GM23338 (cell line): ENCODE data around the gene CHMP5. TPM values are rescaled to one million over a fixed set of nuclear protein-coding genes. Genes with fewer than 3 reads are reported as not detected.

Experiments used
- ATAC-seq: fragments of 200-7000 bp; cut with Tn5 transposase; 3 replicates; pipeline ENCODE4 v1.9.1; 2020
- DNase-seq: peaks from one replicate; pipeline ENCODE4 v3.0.0-alpha.2; 2015; ENCODE audit warnings: low spot score
- H2AFZ ChIP-seq: fragments of 200-600 bp; sonication (generic); 2 replicates; pipeline ENCODE4 v1.8.0; 2016; ENCODE audit warnings: antibody characterized with exemption, mild to moderate bottlenecking, moderate library complexity
- H3F3A ChIP-seq: fragments of 200-600 bp; sonication (generic); replicated peaks from 2 replicates; pipeline ENCODE4 v1.8.0; 2017; ENCODE audit warnings: antibody characterized with exemption, mixed run types, low read depth
- H3K27ac ChIP-seq: fragments of 200-600 bp; sonication (generic); 2 replicates; pipeline ENCODE4 v1.6.1; 2016; ENCODE audit warnings: low read depth
- H3K27me3 ChIP-seq: fragments of 200-600 bp; sonication (generic); 2 replicates; pipeline ENCODE4 v1.8.0; 2016; ENCODE audit warnings: mild to moderate bottlenecking, mixed run types, moderate library complexity; ENCODE audit not compliant: insufficient read depth
- H3K36me3 ChIP-seq: fragments of 200-600 bp; sonication (generic); 2 replicates; pipeline ENCODE4 v1.8.0; 2016; ENCODE audit warnings: mild to moderate bottlenecking; ENCODE audit not compliant: insufficient read depth
- H3K4me1 ChIP-seq: fragments of 200-600 bp; sonication (generic); 2 replicates; pipeline ENCODE4 v1.8.0; 2016; ENCODE audit warnings: mild to moderate bottlenecking, moderate library complexity; ENCODE audit not compliant: insufficient read depth
- H3K4me2 ChIP-seq: fragments of 200-600 bp; sonication (generic); 2 replicates; pipeline ENCODE4 v1.7.1; 2017; ENCODE audit warnings: mixed run types
- H3K4me3 ChIP-seq: fragments of 200-600 bp; sonication (generic); 2 replicates; pipeline ENCODE4 v1.6.1; 2016; ENCODE audit warnings: mixed run types
- H3K79me2 ChIP-seq: fragments of 200-600 bp; sonication (generic); replicated peaks from 2 replicates; pipeline ENCODE4 v1.8.0; 2017; ENCODE audit warnings: mild to moderate bottlenecking; ENCODE audit not compliant: insufficient read depth
- H3K9me2 ChIP-seq: fragments of 200-600 bp; sonication (generic); 2 replicates; pipeline ENCODE4 v1.8.0; 2017; ENCODE audit not compliant: insufficient read depth
- H4K20me1 ChIP-seq: fragments of 200-600 bp; sonication (generic); replicated peaks from 2 replicates; pipeline ENCODE4 v1.8.0; 2017; ENCODE audit warnings: mild to moderate bottlenecking; ENCODE audit not compliant: insufficient read depth
- H3K27ac Mint-ChIP-seq: 2 replicates; pipeline ENCODE4 v1.8.0; 2020; ENCODE audit warnings: inconsistent platforms, mild to moderate bottlenecking, moderate library complexity, mixed read lengths
- H3K27me3 Mint-ChIP-seq: 3 replicates; pipeline ENCODE4 v1.8.0; 2022; ENCODE audit warnings: low read depth, mild to moderate bottlenecking, moderate library complexity, mixed read lengths, inconsistent platforms; ENCODE audit not compliant: insufficient read depth, poor library complexity
- H3K36me3 Mint-ChIP-seq: 3 replicates; pipeline ENCODE4 v1.8.0; 2021; ENCODE audit warnings: low read depth, mild to moderate bottlenecking, inconsistent platforms, moderate library complexity, mixed read lengths
- H3K4me1 Mint-ChIP-seq: 3 replicates; pipeline ENCODE4 v1.8.0; 2020; ENCODE audit warnings: mild to moderate bottlenecking, inconsistent platforms, mixed read lengths
- H3K4me3 Mint-ChIP-seq: 3 replicates; pipeline ENCODE4 v1.8.0; 2021; ENCODE audit warnings: moderate library complexity, mild to moderate bottlenecking, inconsistent platforms, mixed read lengths
- H3K9me3 Mint-ChIP-seq: 3 replicates; pipeline ENCODE4 v1.8.0; 2020; ENCODE audit warnings: moderate library complexity, mild to moderate bottlenecking, inconsistent platforms, mixed read lengths
- CREB1 ChIP-seq: fragments of 250-450 bp; sonication (Bioruptor Pico); IDR thresholded peaks from 2 replicates; pipeline ENCODE4 v1.5.0; 2020; ENCODE audit warnings: low read depth, mild to moderate bottlenecking, moderate library complexity
- EZH2 ChIP-seq: fragments of 200-600 bp; sonication (generic); IDR thresholded peaks from one replicate; pipeline ENCODE4 v1.8.0; 2017; ENCODE audit warnings: antibody characterized with exemption, mild to moderate bottlenecking, low read depth; ENCODE audit not compliant: unreplicated experiment
- EZH2phosphoT487 ChIP-seq: fragments of 200-600 bp; sonication (generic); IDR thresholded peaks from one replicate; pipeline ENCODE4 v1.8.1; 2018; ENCODE audit warnings: antibody characterized with exemption; ENCODE audit not compliant: unreplicated experiment
- JUNB ChIP-seq: IDR thresholded peaks from one replicate; pipeline ENCODE4 v1.6.1; 2016; ENCODE audit warnings: antibody characterized with exemption; ENCODE audit not compliant: unreplicated experiment
- NANOG ChIP-seq: IDR thresholded peaks from 2 replicates; pipeline ENCODE4 v1.6.1; 2016; ENCODE audit warnings: antibody characterized with exemption, borderline replicate concordance
- POLR2AphosphoS5 ChIP-seq: IDR thresholded peaks from 2 replicates; pipeline ENCODE4 v1.6.1; 2016; ENCODE audit warnings: antibody characterized with exemption, low read depth
- STAT1 ChIP-seq: IDR thresholded peaks from one replicate; pipeline ENCODE4 v1.6.1; 2016; ENCODE audit warnings: antibody characterized with exemption; ENCODE audit not compliant: unreplicated experiment
- ZNF114 ChIP-seq: fragments of 250-450 bp; sonication (Bioruptor Pico); IDR thresholded peaks from 2 replicates; pipeline ENCODE4 v1.5.0; 2020; ENCODE audit warnings: mild to moderate bottlenecking, moderate library complexity
- ZNF331 ChIP-seq: fragments of 250-450 bp; sonication (Bioruptor Pico); IDR thresholded peaks from 2 replicates; pipeline ENCODE4 v1.5.0; 2020; ENCODE audit warnings: low read depth, mild to moderate bottlenecking, moderate library complexity
- polyA plus RNA-seq: library from polyadenylated mRNA; unstranded; fragments of >200 nt; fragmentation: Nextera tagmentation; extraction: Ambion mirVana; gene quantifications from 2 replicates; pipeline ENCODE4 v1.2.1, GENCODE V29; 2016
- total RNA-seq: library from RNA; depleted of rRNA; stranded (reverse); fragments of >200 nt; shearing (Covaris generic); gene quantifications from 2 replicates; pipeline ENCODE4 v1.2.3, GENCODE V29; 2014
- TF ChIP-seq, protein P1 (sequence below): IDR thresholded peaks from 2 replicates; pipeline ENCODE4 v1.6.1; 2016; ENCODE audit warnings: antibody characterized with exemption
- TF ChIP-seq, protein P2 (sequence below): fragments of 250-450 bp; sonication (Bioruptor Pico); IDR thresholded peaks from 2 replicates; pipeline ENCODE4 v1.5.0; 2020; ENCODE audit warnings: mild to moderate bottlenecking, moderate library complexity
- TF ChIP-seq, protein P3 (sequence below): IDR thresholded peaks from one replicate; pipeline ENCODE4 v1.6.1; 2018; ENCODE audit warnings: antibody characterized with exemption; ENCODE audit not compliant: unreplicated experiment
- TF ChIP-seq, protein P4 (sequence below), 2 experiments: fragments of 200-600 bp in 1 of 2; sonication (generic) in 1 of 2; conservative IDR thresholded peaks; 2 replicates each; pipeline versions ENCODE4 v1.5.1 to v1.6.1; 2016 to 2017; ENCODE audit warnings: antibody characterized with exemption in 2 of 2, low read depth in 2 of 2, mild to moderate bottlenecking in 2 of 2, moderate library complexity in 1 of 2

The CHMP5 gene
- total and polyA plus RNA-seq, 2 experiments from 2014 or later, result 30.9 to 77.8 TPM

GRCh38 chr9:33291031-33291397, 26.2 kb downstream of the CHMP5 start:
- DNase-seq, result no peak
- TF ChIP-seq ZNF114 (CRISPR knock-in tag), result no peak
- TF ChIP-seq, protein P1, sequence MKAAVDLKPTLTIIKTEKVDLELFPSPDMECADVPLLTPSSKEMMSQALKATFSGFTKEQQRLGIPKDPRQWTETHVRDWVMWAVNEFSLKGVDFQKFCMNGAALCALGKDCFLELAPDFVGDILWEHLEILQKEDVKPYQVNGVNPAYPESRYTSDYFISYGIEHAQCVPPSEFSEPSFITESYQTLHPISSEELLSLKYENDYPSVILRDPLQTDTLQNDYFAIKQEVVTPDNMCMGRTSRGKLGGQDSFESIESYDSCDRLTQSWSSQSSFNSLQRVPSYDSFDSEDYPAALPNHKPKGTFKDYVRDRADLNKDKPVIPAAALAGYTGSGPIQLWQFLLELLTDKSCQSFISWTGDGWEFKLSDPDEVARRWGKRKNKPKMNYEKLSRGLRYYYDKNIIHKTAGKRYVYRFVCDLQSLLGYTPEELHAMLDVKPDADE, result no peak
- TF ChIP-seq POLR2AphosphoS5, result no peak
- no peak for TF ChIP-seq EZH2phosphoT487
- no peak for TF ChIP-seq STAT1
- no peak for TF ChIP-seq CREB1 (CRISPR knock-in tag)
- TF ChIP-seq, protein P2, sequence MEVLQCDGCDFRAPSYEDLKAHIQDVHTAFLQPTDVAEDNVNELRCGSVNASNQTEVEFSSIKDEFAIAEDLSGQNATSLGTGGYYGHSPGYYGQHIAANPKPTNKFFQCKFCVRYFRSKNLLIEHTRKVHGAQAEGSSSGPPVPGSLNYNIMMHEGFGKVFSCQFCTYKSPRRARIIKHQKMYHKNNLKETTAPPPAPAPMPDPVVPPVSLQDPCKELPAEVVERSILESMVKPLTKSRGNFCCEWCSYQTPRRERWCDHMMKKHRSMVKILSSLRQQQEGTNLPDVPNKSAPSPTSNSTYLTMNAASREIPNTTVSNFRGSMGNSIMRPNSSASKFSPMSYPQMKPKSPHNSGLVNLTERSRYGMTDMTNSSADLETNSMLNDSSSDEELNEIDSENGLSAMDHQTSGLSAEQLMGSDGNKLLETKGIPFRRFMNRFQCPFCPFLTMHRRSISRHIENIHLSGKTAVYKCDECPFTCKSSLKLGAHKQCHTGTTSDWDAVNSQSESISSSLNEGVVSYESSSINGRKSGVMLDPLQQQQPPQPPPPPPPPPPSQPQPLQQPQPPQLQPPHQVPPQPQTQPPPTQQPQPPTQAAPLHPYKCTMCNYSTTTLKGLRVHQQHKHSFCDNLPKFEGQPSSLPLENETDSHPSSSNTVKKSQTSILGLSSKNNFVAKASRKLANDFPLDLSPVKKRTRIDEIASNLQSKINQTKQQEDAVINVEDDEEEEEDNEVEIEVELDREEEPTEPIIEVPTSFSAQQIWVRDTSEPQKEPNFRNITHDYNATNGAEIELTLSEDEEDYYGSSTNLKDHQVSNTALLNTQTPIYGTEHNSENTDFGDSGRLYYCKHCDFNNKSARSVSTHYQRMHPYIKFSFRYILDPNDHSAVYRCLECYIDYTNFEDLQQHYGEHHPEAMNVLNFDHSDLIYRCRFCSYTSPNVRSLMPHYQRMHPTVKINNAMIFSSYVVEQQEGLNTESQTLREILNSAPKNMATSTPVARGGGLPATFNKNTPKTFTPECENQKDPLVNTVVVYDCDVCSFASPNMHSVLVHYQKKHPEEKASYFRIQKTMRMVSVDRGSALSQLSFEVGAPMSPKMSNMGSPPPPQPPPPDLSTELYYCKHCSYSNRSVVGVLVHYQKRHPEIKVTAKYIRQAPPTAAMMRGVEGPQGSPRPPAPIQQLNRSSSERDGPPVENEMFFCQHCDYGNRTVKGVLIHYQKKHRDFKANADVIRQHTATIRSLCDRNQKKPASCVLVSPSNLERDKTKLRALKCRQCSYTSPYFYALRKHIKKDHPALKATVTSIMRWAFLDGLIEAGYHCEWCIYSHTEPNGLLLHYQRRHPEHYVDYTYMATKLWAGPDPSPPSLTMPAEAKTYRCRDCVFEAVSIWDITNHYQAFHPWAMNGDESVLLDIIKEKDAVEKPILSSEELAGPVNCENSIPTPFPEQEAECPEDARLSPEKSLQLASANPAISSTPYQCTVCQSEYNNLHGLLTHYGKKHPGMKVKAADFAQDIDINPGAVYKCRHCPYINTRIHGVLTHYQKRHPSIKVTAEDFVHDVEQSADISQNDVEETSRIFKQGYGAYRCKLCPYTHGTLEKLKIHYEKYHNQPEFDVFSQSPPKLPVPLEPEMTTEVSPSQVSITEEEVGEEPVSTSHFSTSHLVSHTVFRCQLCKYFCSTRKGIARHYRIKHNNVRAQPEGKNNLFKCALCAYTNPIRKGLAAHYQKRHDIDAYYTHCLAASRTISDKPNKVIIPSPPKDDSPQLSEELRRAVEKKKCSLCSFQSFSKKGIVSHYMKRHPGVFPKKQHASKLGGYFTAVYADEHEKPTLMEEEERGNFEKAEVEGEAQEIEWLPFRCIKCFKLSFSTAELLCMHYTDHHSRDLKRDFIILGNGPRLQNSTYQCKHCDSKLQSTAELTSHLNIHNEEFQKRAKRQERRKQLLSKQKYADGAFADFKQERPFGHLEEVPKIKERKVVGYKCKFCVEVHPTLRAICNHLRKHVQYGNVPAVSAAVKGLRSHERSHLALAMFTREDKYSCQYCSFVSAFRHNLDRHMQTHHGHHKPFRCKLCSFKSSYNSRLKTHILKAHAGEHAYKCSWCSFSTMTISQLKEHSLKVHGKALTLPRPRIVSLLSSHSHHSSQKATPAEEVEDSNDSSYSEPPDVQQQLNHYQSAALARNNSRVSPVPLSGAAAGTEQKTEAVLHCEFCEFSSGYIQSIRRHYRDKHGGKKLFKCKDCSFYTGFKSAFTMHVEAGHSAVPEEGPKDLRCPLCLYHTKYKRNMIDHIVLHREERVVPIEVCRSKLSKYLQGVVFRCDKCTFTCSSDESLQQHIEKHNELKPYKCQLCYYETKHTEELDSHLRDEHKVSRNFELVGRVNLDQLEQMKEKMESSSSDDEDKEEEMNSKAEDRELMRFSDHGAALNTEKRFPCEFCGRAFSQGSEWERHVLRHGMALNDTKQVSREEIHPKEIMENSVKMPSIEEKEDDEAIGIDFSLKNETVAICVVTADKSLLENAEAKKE (CRISPR knock-in tag), result no peak
- no peak for TF ChIP-seq NANOG
- no peak for TF ChIP-seq EZH2
- TF ChIP-seq, protein P3, sequence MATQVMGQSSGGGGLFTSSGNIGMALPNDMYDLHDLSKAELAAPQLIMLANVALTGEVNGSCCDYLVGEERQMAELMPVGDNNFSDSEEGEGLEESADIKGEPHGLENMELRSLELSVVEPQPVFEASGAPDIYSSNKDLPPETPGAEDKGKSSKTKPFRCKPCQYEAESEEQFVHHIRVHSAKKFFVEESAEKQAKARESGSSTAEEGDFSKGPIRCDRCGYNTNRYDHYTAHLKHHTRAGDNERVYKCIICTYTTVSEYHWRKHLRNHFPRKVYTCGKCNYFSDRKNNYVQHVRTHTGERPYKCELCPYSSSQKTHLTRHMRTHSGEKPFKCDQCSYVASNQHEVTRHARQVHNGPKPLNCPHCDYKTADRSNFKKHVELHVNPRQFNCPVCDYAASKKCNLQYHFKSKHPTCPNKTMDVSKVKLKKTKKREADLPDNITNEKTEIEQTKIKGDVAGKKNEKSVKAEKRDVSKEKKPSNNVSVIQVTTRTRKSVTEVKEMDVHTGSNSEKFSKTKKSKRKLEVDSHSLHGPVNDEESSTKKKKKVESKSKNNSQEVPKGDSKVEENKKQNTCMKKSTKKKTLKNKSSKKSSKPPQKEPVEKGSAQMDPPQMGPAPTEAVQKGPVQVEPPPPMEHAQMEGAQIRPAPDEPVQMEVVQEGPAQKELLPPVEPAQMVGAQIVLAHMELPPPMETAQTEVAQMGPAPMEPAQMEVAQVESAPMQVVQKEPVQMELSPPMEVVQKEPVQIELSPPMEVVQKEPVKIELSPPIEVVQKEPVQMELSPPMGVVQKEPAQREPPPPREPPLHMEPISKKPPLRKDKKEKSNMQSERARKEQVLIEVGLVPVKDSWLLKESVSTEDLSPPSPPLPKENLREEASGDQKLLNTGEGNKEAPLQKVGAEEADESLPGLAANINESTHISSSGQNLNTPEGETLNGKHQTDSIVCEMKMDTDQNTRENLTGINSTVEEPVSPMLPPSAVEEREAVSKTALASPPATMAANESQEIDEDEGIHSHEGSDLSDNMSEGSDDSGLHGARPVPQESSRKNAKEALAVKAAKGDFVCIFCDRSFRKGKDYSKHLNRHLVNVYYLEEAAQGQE, result no peak
- TF ChIP-seq, protein P4, sequence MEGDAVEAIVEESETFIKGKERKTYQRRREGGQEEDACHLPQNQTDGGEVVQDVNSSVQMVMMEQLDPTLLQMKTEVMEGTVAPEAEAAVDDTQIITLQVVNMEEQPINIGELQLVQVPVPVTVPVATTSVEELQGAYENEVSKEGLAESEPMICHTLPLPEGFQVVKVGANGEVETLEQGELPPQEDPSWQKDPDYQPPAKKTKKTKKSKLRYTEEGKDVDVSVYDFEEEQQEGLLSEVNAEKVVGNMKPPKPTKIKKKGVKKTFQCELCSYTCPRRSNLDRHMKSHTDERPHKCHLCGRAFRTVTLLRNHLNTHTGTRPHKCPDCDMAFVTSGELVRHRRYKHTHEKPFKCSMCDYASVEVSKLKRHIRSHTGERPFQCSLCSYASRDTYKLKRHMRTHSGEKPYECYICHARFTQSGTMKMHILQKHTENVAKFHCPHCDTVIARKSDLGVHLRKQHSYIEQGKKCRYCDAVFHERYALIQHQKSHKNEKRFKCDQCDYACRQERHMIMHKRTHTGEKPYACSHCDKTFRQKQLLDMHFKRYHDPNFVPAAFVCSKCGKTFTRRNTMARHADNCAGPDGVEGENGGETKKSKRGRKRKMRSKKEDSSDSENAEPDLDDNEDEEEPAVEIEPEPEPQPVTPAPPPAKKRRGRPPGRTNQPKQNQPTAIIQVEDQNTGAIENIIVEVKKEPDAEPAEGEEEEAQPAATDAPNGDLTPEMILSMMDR (conservative IDR thresholded peaks at IDR 0.05; ENCODE audit: low read depth in 2 of 2), result no peak
- TF ChIP-seq JUNB, result no peak
- no peak for TF ChIP-seq ZNF331 (CRISPR knock-in tag)
- H3K4me1 Mint-ChIP-seq, result peaks cover 13% of the 10 kb centered on the region
- H3K4me2 ChIP-seq, result peak overlapping the region; percentile 83
- H3K36me3 Mint-ChIP-seq, result peaks cover 19% of the 10 kb centered on the region
- H3F3A ChIP-seq, result no peaks in the 10 kb centered on the region
- H3K4me3 Mint-ChIP-seq, result peak overlapping the region; percentile 100
- H3K4me3 ChIP-seq, result peak overlapping the region; percentile 83
- ATAC-seq, result no peak
- H3K27ac ChIP-seq, result peak overlapping the region; percentile 47; the same call in 1 of the 2 replicates
- 0 out of 2 replicates have a peak, but pooled peaks cover 5% of the 10 kb centered on the region for H3K4me1 ChIP-seq
- peak overlapping the region; percentile 87 for H2AFZ ChIP-seq
- H3K79me2 ChIP-seq, result peaks cover 52% of the 10 kb centered on the region
- no peaks in the 10 kb centered on the region; the same call in 1 of the 2 replicates for H4K20me1 ChIP-seq
- peak overlapping the region; percentile 100 for H3K27ac Mint-ChIP-seq
- H3K36me3 ChIP-seq, result peaks cover 6% of the 10 kb centered on the region; the same call in 1 of the 2 replicates
- no peaks in the 10 kb centered on the region; the same call in 2 of the 3 replicates for H3K9me3 Mint-ChIP-seq
- H3K27me3 ChIP-seq, result no peaks in the 10 kb centered on the region
- H3K27me3 Mint-ChIP-seq, result peaks cover 7% of the 10 kb centered on the region
- H3K9me2 ChIP-seq, result no peaks in the 10 kb centered on the region
